H1 (cell line): ENCODE measurements around the gene ZNF221. TPM values are rescaled to one million over a fixed set of nuclear protein-coding genes. Genes with fewer than 3 reads are reported as not detected.

ENCODE experiments used
- CTCF ChIA-PET: fragments of 300-600 bp; sonication (Branson Sonifier 250); formaldehyde crosslinking; loops from one replicate; lab custom pipeline; 2021; ENCODE audit not compliant: partially characterized antibody; lab: Charles Lee
- POLR2A ChIA-PET: fragments of 300-600 bp; sonication (Branson Sonifier 250); formaldehyde crosslinking; loops from one replicate; lab custom pipeline; 2021; ENCODE audit warnings: inconsistent platforms; ENCODE audit not compliant: partially characterized antibody; lab: Charles Lee
- DNase-seq, 2 experiments: peaks; one replicate each; pipeline versions ENCODE4 v3.0.0 to v3.0.0-alpha.2; 2010 to 2022; ENCODE audit warnings: low spot score in 2 of 2, low read depth in 1 of 2, mixed read lengths in 1 of 2
- FAIRE-seq: peaks from 2 replicates; lab custom pipeline; 2011; peaks lifted over from hg19 to GRCh38; lab: Jason Lieb, UNC
- H2AFZ ChIP-seq: 2 replicates; pipeline ENCODE4 v1.8.1; 2012; ENCODE audit warnings: low read length, inconsistent platforms
- H2AK5ac ChIP-seq: 2 replicates; pipeline ENCODE4 v1.6.1; 2013; ENCODE audit warnings: low read depth, low read length
- H2BK120ac ChIP-seq: replicated peaks from 2 replicates; pipeline ENCODE3; 2013; ENCODE audit warnings: low read depth, low read length, inconsistent platforms
- H2BK12ac ChIP-seq: 2 replicates; pipeline ENCODE4 v1.6.1; 2013; ENCODE audit warnings: low read depth, low read length
- H2BK15ac ChIP-seq: 2 replicates; pipeline ENCODE4 v1.6.1; 2013; ENCODE audit warnings: low read length
- H2BK20ac ChIP-seq: 2 replicates; pipeline ENCODE4 v1.6.1; 2013; ENCODE audit warnings: low read length
- H2BK5ac ChIP-seq: 2 replicates; pipeline ENCODE4 v1.6.1; 2013; ENCODE audit warnings: low read depth, low read length
- H3K14ac ChIP-seq: 2 replicates; pipeline ENCODE4 v1.6.1; 2013; ENCODE audit warnings: inconsistent platforms; ENCODE audit not compliant: insufficient read length
- H3K18ac ChIP-seq: 2 replicates; pipeline ENCODE4 v1.6.1; 2013; ENCODE audit warnings: low read length; ENCODE audit errors: extremely low read depth
- H3K23ac ChIP-seq: 2 replicates; pipeline ENCODE4 v1.6.1; 2013; ENCODE audit warnings: inconsistent platforms; ENCODE audit not compliant: insufficient read length
- H3K23me2 ChIP-seq: 2 replicates; pipeline ENCODE4 v1.6.1; 2013; ENCODE audit warnings: low read depth, low read length
- H3K27ac ChIP-seq: 2 replicates; pipeline ENCODE4 v1.6.1; 2011; ENCODE audit warnings: low read depth, low read length, inconsistent platforms
- H3K27me3 ChIP-seq, 4 experiments: replicated peaks in 1 of 4; 1 replicate in 1 of 4; 2 replicates in 3 of 4; pipeline versions ENCODE4 v1.6.1 to v1.8.1; 2011 to 2013; ENCODE audit warnings: low read length in 3 of 4, mild to moderate bottlenecking in 3 of 4, inconsistent platforms in 2 of 4, mixed read lengths in 2 of 4, moderate library complexity in 1 of 4; ENCODE audit not compliant: control insufficient read depth in 3 of 4, insufficient read depth in 3 of 4; ENCODE audit errors: extremely low read depth in 1 of 4
- H3K36me3 ChIP-seq, 4 experiments: 2 replicates each; pipeline versions ENCODE4 v1.6.1 to v1.8.1; 2011 to 2013; ENCODE audit warnings: mild to moderate bottlenecking in 4 of 4, low read length in 3 of 4, moderate library complexity in 2 of 4, control low read depth in 1 of 4, inconsistent platforms in 1 of 4; ENCODE audit not compliant: insufficient read depth in 4 of 4, control insufficient read depth in 2 of 4
- H3K4ac ChIP-seq: replicated peaks from 2 replicates; pipeline ENCODE3; 2013; ENCODE audit warnings: low read length, low read depth, mixed read lengths, inconsistent platforms; ENCODE audit not compliant: insufficient read length
- H3K4me1 ChIP-seq, 4 experiments: replicated peaks in 1 of 4; 1 replicate in 1 of 4; 2 replicates in 3 of 4; pipeline versions ENCODE4 v1.6.1 to v1.8.1; 2011 to 2013; ENCODE audit warnings: low read length in 3 of 4, inconsistent platforms in 2 of 4, mixed read lengths in 1 of 4; ENCODE audit not compliant: insufficient read depth in 4 of 4, control insufficient read depth in 3 of 4
- H3K4me2 ChIP-seq, 2 experiments: 2 replicates each; pipeline versions ENCODE4 v1.6.1 to v1.8.1; 2011 to 2013; ENCODE audit warnings: low read depth in 2 of 2, low read length in 2 of 2, control low read depth in 1 of 2, inconsistent platforms in 1 of 2, mild to moderate bottlenecking in 1 of 2; ENCODE audit not compliant: insufficient read depth in 1 of 2
- H3K4me3 ChIP-seq, 4 experiments: fragments of 200-600, 300-600 bp in 1 of 4; sonication (generic), shearing (Covaris generic), sonication (Bioruptor Twin) in 1 of 4; 2 replicates each; pipeline versions ENCODE4 v1.5.1 to v1.8.1; 2011 to 2016; ENCODE audit warnings: low read length in 4 of 4, low read depth in 3 of 4, control low read depth in 2 of 4, inconsistent platforms in 2 of 4, mild to moderate bottlenecking in 2 of 4, mixed read lengths in 1 of 4, moderate library complexity in 1 of 4; ENCODE audit not compliant: insufficient read depth in 2 of 4; ENCODE audit errors: extremely low read depth in 1 of 4
- H3K56ac ChIP-seq: replicated peaks from 2 replicates; pipeline ENCODE3; 2013; ENCODE audit warnings: low read depth, mild to moderate bottlenecking, mixed read lengths, low read length, inconsistent platforms; ENCODE audit not compliant: insufficient read length
- H3K79me1 ChIP-seq: 2 replicates; pipeline ENCODE4 v1.6.1; 2013; ENCODE audit warnings: low read depth, low read length, control low read depth
- H3K79me2 ChIP-seq, 2 experiments: 2 replicates each; pipeline versions ENCODE4 v1.6.1 to v1.8.1; 2012 to 2013; ENCODE audit warnings: low read length in 2 of 2, mild to moderate bottlenecking in 2 of 2, inconsistent platforms in 1 of 2; ENCODE audit not compliant: insufficient read depth in 2 of 2, control insufficient read depth in 1 of 2
- H3K9ac ChIP-seq, 4 experiments: replicated peaks in 1 of 4; 1 replicate in 1 of 4; 2 replicates in 3 of 4; pipeline versions ENCODE4 v1.6.1 to v1.8.1; 2011 to 2013; ENCODE audit warnings: low read depth in 3 of 4, low read length in 3 of 4, control low read depth in 2 of 4, mild to moderate bottlenecking in 2 of 4, moderate library complexity in 2 of 4, inconsistent platforms in 1 of 4; ENCODE audit errors: extremely low read depth in 1 of 4
- H3K9me3 ChIP-seq, 2 experiments: 2 replicates each; pipeline versions ENCODE4 v1.6.1 to v1.8.1; 2012 to 2013; ENCODE audit warnings: mild to moderate bottlenecking in 2 of 2, moderate library complexity in 2 of 2, control low read depth in 1 of 2, inconsistent platforms in 1 of 2, low read depth in 1 of 2, low read length in 1 of 2, mixed read lengths in 1 of 2; ENCODE audit not compliant: insufficient read depth in 2 of 2
- H4K20me1 ChIP-seq, 2 experiments: replicated peaks in 1 of 2; 2 replicates each; pipeline versions ENCODE3 to v1.8.1; 2011 to 2013; ENCODE audit warnings: inconsistent platforms in 2 of 2, low read length in 2 of 2, mild to moderate bottlenecking in 1 of 2; ENCODE audit not compliant: insufficient read depth in 2 of 2, control insufficient read depth in 1 of 2
- H4K5ac ChIP-seq: 2 replicates; pipeline ENCODE4 v1.6.1; 2013; ENCODE audit warnings: low read length, low read depth, mixed read lengths, inconsistent platforms; ENCODE audit not compliant: insufficient read length
- H4K8ac ChIP-seq: 2 replicates; pipeline ENCODE4 v1.8.0; 2013; ENCODE audit warnings: mild to moderate bottlenecking, moderate library complexity, low read length, inconsistent platforms; ENCODE audit not compliant: insufficient read depth; ENCODE audit errors: extremely low read depth
- H4K91ac ChIP-seq: replicated peaks from 2 replicates; pipeline ENCODE3; 2013; ENCODE audit warnings: low read length, mixed read lengths, inconsistent platforms; ENCODE audit not compliant: insufficient read length
- RNF2 ChIP-seq: fragments of 200-900, 300-1000 bp; sonication (generic); IDR thresholded peaks from 2 replicates; pipeline ENCODE4 v1.7.1; 2016; ENCODE audit warnings: borderline replicate concordance, low read depth, mild to moderate bottlenecking, antibody characterized with exemption, low read length; ENCODE audit not compliant: poor library complexity, severe bottlenecking; ENCODE audit errors: missing control alignments
- SIX5 ChIP-seq: IDR thresholded peaks from 2 replicates; pipeline ENCODE4 v1.6.1; 2011; ENCODE audit warnings: mild to moderate bottlenecking, low read depth, low read length
- SP2 ChIP-seq: IDR thresholded peaks from 2 replicates; pipeline ENCODE4 v1.6.1; 2012; ENCODE audit warnings: mild to moderate bottlenecking, low read length, inconsistent platforms
- WGBS, 2 experiments: shearing (Covaris generic) in 1 of 2; methylation state at CpG; one replicate each; pipeline versions ENCODE4 v1.1.6 to v1.1.7; 2013 to 2015; ENCODE audit warnings: low lambda C conversion rate in 2 of 2, mixed read lengths in 2 of 2, inconsistent platforms in 1 of 2, low coverage in 1 of 2, missing lambda C conversion rate in 1 of 2; ENCODE audit not compliant: insufficient replicate concordance in 2 of 2, insufficient coverage in 1 of 2, insufficient read length in 1 of 2; ENCODE audit errors: extremely low coverage in 1 of 2, missing lambda C conversion rate in 1 of 2; 5-methylcytosine and 5-hydroxymethylcytosine counted together
- polyA plus RNA-seq, 7 experiments: library from polyadenylated mRNA; depleted of rRNA in 3 of 7; stranded (reverse) in 5 of 7; unstranded in 2 of 7; fragments of >200 nt in 5 of 7; fragments of 200-250 nt in 2 of 7; gene quantifications; 1 replicate in 5 of 7; 2 replicates in 1 of 7; 4 replicates in 1 of 7; pipeline versions ENCODE4 v1.2.1 to v1.2.3, GENCODE V29; 2011 to 2013; ENCODE audit warnings: missing spikeins in 2 of 7, mixed read lengths in 2 of 7
- total RNA-seq: library from RNA; stranded (reverse); fragmentation: NEBNext Ultra II Directional; extraction: Animal tissue kit (Norgen Biotek cat#: 25700); gene quantifications from 2 replicates; pipeline ENCODE4 v1.2.1, GENCODE V29; 2021
- TF ChIP-seq, protein P1 (sequence below): IDR thresholded peaks from 2 replicates; pipeline ENCODE4 v1.6.1; 2011; ENCODE audit warnings: low read depth, mild to moderate bottlenecking, low read length; ENCODE audit not compliant: insufficient read depth

The ZNF221 gene
- total and polyA plus RNA-seq, 2 of the 8 experiments (the other 6 are each of a cell fraction or from before 2014, with no cell fraction given) = 0.50 to 8.4 TPM

DNA sequence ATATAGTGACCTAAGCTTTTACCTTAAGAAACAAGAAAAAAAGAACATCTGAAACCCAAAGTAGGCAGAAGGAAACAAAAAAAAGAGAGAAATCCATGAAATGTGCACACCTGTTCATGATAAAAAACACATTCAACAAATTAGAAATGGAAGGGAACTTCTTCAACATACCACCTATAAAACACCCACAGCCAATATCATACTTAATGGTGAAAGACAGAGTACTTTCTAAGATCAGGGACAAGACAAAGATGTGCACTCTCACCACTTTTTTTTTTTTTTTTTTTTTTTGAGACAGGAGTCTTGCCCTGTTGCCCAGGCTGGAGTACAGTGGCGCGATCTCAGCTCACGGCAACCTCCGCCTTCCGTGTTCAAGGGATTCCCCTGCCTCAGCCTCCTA, 45.1 kb upstream of the ZNF221 start:
- H2BK5ac ChIP-seq = no peak overlapping the region
- H3K79me2 ChIP-seq = no peaks in the 10 kb centered on the region
- ChIA-PET POLR2A (no interaction called here), CTCF (no interaction called here)
- no peak overlapping the region for H3K4ac ChIP-seq
- no peak overlapping the region for H3K4me3 ChIP-seq
- H4K5ac ChIP-seq = no peak overlapping the region
- H2BK20ac ChIP-seq = no peak overlapping the region
- H4K8ac ChIP-seq = no peak overlapping the region
- no peak overlapping the region for H3K14ac ChIP-seq
- H3K79me1 ChIP-seq = no peaks in the 10 kb centered on the region
- H3K4me1 ChIP-seq = peaks cover 0 to 4% (median under 1%) of the 10 kb centered on the region in 4 experiments; a peak in 2 of 7 replicates
- no peak overlapping the region for H3K23ac ChIP-seq
- no peak for TF ChIP-seq SIX5
- TF ChIP-seq, protein P1, sequence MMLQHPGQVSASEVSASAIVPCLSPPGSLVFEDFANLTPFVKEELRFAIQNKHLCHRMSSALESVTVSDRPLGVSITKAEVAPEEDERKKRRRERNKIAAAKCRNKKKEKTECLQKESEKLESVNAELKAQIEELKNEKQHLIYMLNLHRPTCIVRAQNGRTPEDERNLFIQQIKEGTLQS = no peak
- no peak for TF ChIP-seq SP2
- no peak for TF ChIP-seq RNF2
- H3K56ac ChIP-seq = no peak overlapping the region
- H2BK120ac ChIP-seq = no peak overlapping the region
- no peak overlapping the region for H3K9ac ChIP-seq
- no peak overlapping the region for H3K18ac ChIP-seq
- no peak for DNase-seq
- H3K23me2 ChIP-seq = peaks cover 6% of the 10 kb centered on the region
- H2BK12ac ChIP-seq = no peak overlapping the region
- H3K27me3 ChIP-seq = peaks cover 0 to 5% (median 2%) of the 10 kb centered on the region in 4 experiments; a peak in 4 of 7 replicates
- no peak overlapping the region for H2AFZ ChIP-seq
- peaks cover 31 to 42% of the 10 kb centered on the region in 2 experiments for H3K9me3 ChIP-seq
- H3K4me2 ChIP-seq = no peak overlapping the region
- H4K20me1 ChIP-seq = no peaks in the 10 kb centered on the region
- no peak overlapping the region for H2AK5ac ChIP-seq
- no peak overlapping the region for H2BK15ac ChIP-seq
- 79% methylated on average over 3 of the region's 5 CpGs; no CpG with 5 or more reads in 1 of the 2 experiments for WGBS, 2 experiments
- H4K91ac ChIP-seq = no peak overlapping the region
- no peak overlapping the region for H3K27ac ChIP-seq
- no peak for FAIRE-seq
- peaks cover 0 to 2% (median 0%) of the 10 kb centered on the region in 4 experiments; a peak in 1 of 8 replicates for H3K36me3 ChIP-seq
